NB4 (cell line): Measurements from ENCODE around the gene GNAT1.

Experiments used
- DNase-seq: peaks from one replicate; pipeline ENCODE4 v3.0.0; 2010; ENCODE audit warnings: low read depth
- H3K4me3 ChIP-seq: one replicate; pipeline ENCODE4 v1.5.1; 2011; ENCODE audit warnings: mild to moderate bottlenecking, low read depth, low read length, moderate library complexity
- MYC ChIP-seq: IDR thresholded peaks from 2 replicates; pipeline ENCODE4 v1.6.1; 2011; ENCODE audit warnings: low read depth, low read length
- POLR2A ChIP-seq: IDR thresholded peaks from 2 replicates; pipeline ENCODE4 v1.6.1; 2011; ENCODE audit warnings: mild to moderate bottlenecking; ENCODE audit not compliant: insufficient read length; ENCODE audit errors: extremely low read depth
- TF ChIP-seq, protein P1 (sequence below): IDR thresholded peaks from 2 replicates; pipeline ENCODE4 v1.6.1; 2011; ENCODE audit warnings: low read depth, low read length
- TF ChIP-seq, protein P2 (sequence below): IDR thresholded peaks from one replicate; pipeline ENCODE4 v1.5.1; 2012; ENCODE audit warnings: low read depth, low read length

The GNAT1 gene

DNA sequence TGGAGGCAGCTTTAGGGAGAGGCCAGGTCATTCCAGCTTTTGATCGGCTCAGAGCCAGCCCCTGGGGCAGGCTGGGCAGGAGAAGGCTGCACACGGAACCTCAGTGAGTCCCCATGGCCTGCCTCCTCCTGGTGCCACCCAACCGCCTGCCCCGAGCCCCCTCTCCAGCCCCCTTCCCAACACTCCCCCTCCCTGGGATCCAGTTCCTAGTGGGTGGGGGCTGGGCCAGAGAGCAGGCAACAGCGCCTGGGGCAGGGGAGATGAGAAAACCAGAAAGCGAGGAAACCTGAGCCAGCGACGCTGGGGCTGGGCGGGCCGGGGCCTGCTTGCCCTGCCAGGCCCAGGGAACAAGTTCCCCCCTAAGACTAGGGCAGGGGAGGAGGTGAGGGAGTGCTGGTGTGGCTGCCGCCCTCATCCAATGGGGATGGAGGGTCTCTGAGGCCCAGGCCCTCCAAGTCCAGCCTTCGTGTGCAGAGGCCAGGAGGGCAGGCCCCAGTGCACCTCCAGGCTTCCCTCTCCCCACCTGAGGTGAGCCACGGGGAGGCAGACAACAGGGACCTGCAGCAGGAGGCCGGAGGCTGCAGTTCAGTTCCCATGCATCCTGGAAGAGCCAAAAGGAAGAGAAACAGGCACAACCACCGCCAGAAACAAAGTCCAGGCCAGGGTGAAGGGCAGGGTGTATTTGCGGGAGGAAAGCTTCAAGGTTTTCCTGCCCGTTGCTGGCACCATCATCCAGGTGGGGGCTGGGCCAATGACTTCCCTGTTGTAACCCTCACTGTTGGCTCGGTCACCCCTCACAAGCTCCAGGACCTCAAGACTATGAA lies 40.3 kb upstream of the GNAT1 start:
- DNase-seq = no peak
- no peak for TF ChIP-seq MYC
- TF ChIP-seq, protein P1, sequence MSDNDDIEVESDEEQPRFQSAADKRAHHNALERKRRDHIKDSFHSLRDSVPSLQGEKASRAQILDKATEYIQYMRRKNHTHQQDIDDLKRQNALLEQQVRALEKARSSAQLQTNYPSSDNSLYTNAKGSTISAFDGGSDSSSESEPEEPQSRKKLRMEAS = no peak
- TF ChIP-seq, protein P2, sequence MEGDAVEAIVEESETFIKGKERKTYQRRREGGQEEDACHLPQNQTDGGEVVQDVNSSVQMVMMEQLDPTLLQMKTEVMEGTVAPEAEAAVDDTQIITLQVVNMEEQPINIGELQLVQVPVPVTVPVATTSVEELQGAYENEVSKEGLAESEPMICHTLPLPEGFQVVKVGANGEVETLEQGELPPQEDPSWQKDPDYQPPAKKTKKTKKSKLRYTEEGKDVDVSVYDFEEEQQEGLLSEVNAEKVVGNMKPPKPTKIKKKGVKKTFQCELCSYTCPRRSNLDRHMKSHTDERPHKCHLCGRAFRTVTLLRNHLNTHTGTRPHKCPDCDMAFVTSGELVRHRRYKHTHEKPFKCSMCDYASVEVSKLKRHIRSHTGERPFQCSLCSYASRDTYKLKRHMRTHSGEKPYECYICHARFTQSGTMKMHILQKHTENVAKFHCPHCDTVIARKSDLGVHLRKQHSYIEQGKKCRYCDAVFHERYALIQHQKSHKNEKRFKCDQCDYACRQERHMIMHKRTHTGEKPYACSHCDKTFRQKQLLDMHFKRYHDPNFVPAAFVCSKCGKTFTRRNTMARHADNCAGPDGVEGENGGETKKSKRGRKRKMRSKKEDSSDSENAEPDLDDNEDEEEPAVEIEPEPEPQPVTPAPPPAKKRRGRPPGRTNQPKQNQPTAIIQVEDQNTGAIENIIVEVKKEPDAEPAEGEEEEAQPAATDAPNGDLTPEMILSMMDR = no peak
- no peak for TF ChIP-seq POLR2A
- H3K4me3 ChIP-seq = no peak overlapping the region

DNA sequence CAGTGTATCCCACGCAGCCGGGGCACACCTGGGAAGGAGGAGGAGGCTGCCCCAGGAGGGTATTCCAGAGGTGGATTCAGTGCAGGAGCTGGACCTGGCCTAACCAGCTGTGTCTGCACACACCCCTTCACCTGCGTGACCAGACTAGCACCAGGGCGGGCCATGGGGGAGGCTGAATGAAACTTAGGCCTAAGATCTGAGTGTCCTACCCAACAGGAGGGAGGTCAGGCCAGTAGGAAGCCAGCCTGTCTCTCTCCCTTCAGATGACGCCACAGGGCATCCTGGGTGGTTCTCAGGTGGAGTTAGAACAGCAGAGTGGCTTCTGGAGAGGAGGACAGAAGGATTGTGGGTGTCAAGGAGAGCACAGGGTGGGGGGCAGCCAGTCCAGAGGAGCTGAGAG lies 39.7 kb upstream of the GNAT1 start:
- no peak for DNase-seq
- no peak overlapping the region for H3K4me3 ChIP-seq
- TF ChIP-seq, protein P2 = no peak
- no peak for TF ChIP-seq POLR2A
- TF ChIP-seq, protein P1 = no peak
- TF ChIP-seq MYC = no peak

DNA sequence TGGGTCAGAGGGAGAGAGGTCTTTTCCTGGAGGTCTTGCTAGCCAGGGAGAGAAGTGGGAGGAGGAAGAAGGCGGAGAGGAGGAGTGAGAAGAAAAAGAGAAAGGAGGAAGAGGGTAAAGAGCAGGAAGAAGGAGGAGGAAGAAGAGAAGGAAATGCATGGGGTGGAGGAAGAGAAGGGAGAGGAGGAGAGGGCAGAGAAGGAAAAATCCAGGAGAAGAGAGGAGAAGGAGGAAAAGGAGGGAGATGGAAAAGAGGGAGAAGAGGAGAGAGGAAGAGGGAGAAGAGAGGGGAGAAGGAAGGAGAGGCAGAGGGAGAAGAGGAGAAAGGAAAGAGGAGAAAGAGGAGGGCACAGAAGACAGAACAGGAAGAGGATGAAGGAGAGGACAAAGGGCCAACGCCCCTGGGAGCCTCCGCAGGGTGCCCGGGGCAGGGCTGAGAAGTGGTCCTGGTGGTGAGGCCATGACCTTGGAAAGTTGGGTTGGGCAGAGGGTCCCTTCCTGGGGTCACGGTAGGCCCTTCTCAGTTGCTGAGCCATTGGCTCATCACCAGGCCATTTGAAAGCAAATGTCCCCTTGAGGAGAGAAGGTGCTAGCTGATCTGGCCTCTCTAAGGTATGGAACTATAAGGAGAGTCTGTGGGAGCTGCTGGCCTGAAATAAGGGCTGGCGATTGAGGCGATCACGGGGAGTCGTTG lies 37.5 kb upstream of the GNAT1 start:
- TF ChIP-seq, protein P1 = no peak
- no peak for TF ChIP-seq POLR2A
- TF ChIP-seq, protein P2 = no peak
- TF ChIP-seq MYC = no peak
- no peak overlapping the region for H3K4me3 ChIP-seq
- no peak for DNase-seq

DNA sequence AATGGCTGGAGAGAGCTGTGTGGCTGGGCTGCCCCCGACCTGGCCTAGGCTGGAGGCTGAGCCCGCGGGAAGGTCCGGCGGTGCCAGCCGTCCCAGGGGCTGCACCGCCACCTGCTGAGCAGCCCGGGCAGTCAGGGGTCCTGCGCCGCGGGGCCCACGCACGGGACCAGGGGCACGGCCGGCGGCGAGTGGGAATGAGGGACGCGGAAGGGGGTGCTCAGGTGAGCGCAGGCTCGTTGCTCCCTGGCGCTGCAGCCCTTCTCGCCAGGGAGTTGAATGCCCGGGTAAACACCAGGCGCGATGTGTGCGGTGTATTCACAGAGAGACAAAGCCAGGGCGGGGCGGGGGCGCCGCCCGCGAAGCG lies 37.0 kb upstream of the GNAT1 start:
- TF ChIP-seq MYC (no peak), POLR2A (no peak)
- TF ChIP-seq, protein P1 = no peak
- TF ChIP-seq, protein P2 = no peak
- no peak overlapping the region for H3K4me3 ChIP-seq
- DNase-seq = no peak

DNA sequence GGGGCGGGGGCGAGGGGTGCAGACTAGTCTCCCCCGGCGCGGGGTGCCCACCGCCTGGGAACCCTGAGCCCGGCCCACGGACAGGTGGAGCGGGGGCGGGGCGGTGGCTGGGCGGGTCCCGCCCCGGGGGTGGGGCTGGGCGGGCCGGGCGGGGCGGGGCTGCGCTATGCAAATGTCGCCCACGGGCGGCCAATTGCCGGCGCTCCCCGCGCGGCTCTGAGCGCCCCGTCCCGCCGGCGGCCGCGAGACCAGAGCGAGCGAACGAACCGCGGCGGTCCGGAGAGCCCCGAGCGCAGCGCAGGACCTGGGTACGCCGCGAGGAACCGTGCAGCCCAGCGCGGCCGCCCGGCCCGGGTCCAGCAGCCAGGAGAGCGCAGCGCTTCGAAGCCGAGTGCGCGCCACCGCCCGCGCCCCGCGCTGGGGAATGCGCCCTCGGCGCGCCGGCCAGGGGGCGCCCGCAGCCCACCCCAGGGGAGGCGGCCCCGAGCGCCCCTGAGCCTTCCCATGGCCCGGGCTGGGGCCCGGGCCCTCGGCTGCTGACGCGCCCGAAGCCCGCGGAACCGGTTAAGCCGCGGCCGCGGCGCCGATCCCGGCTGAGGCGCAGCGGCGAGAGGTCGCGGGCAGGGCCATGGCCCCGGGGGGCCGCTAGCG lies 36.4 kb upstream of the GNAT1 start, which contains the start of gene SEMA3F:
Gene SEMA3F (plus strand): TSS at position 485 of the 651 bp plus-strand sequence. CDS start 4,299 bp downstream, outside the sequence.
- TF ChIP-seq, protein P1 = no peak
- TF ChIP-seq, protein P2 = no peak
- no peak for TF ChIP-seq MYC
- TF ChIP-seq POLR2A = no peak
- no peak within 1 kb of the TSS for H3K4me3 ChIP-seq
- peak; percentile 65 for DNase-seq
